SH-SY5Y (cell line): ENCODE data around the gene LAMTOR4.

Experiments used
- GATA2 ChIP-seq: IDR thresholded peaks from 2 replicates; pipeline ENCODE4 v1.6.1; 2011; ENCODE audit warnings: mild to moderate bottlenecking, low read depth, low read length
- GATA3 ChIP-seq: IDR thresholded peaks from 2 replicates; pipeline ENCODE4 v1.6.1; 2011; ENCODE audit warnings: low read depth, mild to moderate bottlenecking, low read length, moderate library complexity

- TF ChIP-seq GATA3: no peak
- TF ChIP-seq GATA2: no peak
These were observed 37.0 kb downstream of the LAMTOR4 start for GRCh38 chr7:100185726-100186125.
